Measurements from ENCODE around the gene MELTF. TPM values are rescaled to one million over a fixed set of nuclear protein-coding genes. Genes with fewer than 3 reads are reported as not detected.

MELTF gene
- total RNA-seq, 1 donor from 2014 or later = 33.8 TPM

GRCh38 chr3:196962108-196962929, 67.3 kb downstream of the MELTF start:
- H3K4me3 ChIP-seq (ENCODE audit: low read depth, low read length) = no peak overlapping the region
- H3K36me3 ChIP-seq (ENCODE audit: control insufficient read depth, insufficient read depth, low read length) = no peaks in the 10 kb centered on the region
- TF ChIP-seq CTCF (IDR thresholded peaks at IDR 0.05; ENCODE audit: insufficient read depth, low read length, poor library complexity, severe bottlenecking) = no peak
- peaks cover 12% of the 10 kb centered on the region for H3K27me3 ChIP-seq (ENCODE audit: control insufficient read depth, insufficient read depth, low read length)
- no peak for DNase-seq (ENCODE audit: low read depth)

- DNase-seq (ENCODE audit: low read depth) = no peak
- Histone ChIP-seq H3K27me3 (ENCODE audit: control insufficient read depth, insufficient read depth, low read length) (no peaks in the 10 kb centered on the region), H3K36me3 (ENCODE audit: control insufficient read depth, insufficient read depth, low read length) (no peaks in the 10 kb centered on the region), H3K4me3 (ENCODE audit: low read depth, low read length) (no peak overlapping the region)
- no peak for TF ChIP-seq CTCF (IDR thresholded peaks at IDR 0.05; ENCODE audit: insufficient read depth, low read length, poor library complexity, severe bottlenecking)
Observed at GRCh38 chr3:196954832-196955231, 74.8 kb downstream of the MELTF start.

Other genes starting within 250 kb of the MELTF start
- 23.8 and 25.2 TPM in 2 replicates for gene SENP5, start 161.9 kb downstream of the MELTF start, total RNA-seq
- gene NCBP2, start 87.3 kb downstream of the MELTF start, total RNA-seq = 51.1 and 62.2 TPM in 2 replicates
- gene PIGZ, start 61.0 kb downstream of the MELTF start, total RNA-seq = 0.88 and 1.1 TPM in 2 replicates